HCT116 (cell line): ENCODE results near the gene SLBP. TPM values are rescaled to one million over a fixed set of nuclear protein-coding genes. Genes with fewer than 3 reads are reported as not detected.

Experiments
- ATAC-seq: fragments of 200-7000 bp; cut with Tn5 transposase; 2 replicates; pipeline ENCODE4 v1.9.1; 2020; ENCODE audit warnings: mild to moderate bottlenecking, moderate library complexity
- BruUV-seq: library from RNA; stranded (reverse); fragments of 400-500 nt; replicated peaks from 2 replicates; lab custom pipeline; 2021; lab: Mats Ljungman, UMichigan
- CTCF ChIA-PET: fragments of 300-600 bp; sonication (Branson Sonifier 250); formaldehyde crosslinking; loops from one replicate; lab custom pipeline; 2021; ENCODE audit warnings: antibody characterized with exemption; lab: Charles Lee
- POLR2A ChIA-PET: fragments of 300-600, 350-600 bp; sonication (Branson Sonifier 250); formaldehyde crosslinking; loops from one replicate; lab custom pipeline; 2021; ENCODE audit warnings: antibody characterized with exemption; lab: Charles Lee
- RAD21 ChIA-PET, 2 experiments: fragments of 300-600 bp; sonication (Branson Sonifier 250); formaldehyde crosslinking; loops; one replicate each; lab custom pipeline; 2023; ENCODE audit warnings: low total read pairs in 2 of 2; ENCODE audit not compliant: uncharacterized antibody in 2 of 2, unreplicated experiment in 2 of 2, low non-redundant PET in 1 of 2; lab: Charles Lee
- DNase-seq: peaks from one replicate; pipeline ENCODE4 v3.0.0-alpha.2; 2010; ENCODE audit warnings: low read depth, low spot score
- H2AFZ ChIP-seq: fragments of 200-600 bp; shearing (Covaris generic), sonication (generic); 2 replicates; pipeline ENCODE4 v1.6.1; 2017; ENCODE audit warnings: low read depth, mixed run types, mixed read lengths, antibody characterized with exemption, low read length; ENCODE audit not compliant: poor library complexity, severe bottlenecking
- H3K27ac ChIP-seq: 2 replicates; pipeline ENCODE4 v1.5.1; 2012; ENCODE audit warnings: low read depth, low read length
- H3K27me3 ChIP-seq: fragments of 200-600 bp; sonication (generic); 2 replicates; pipeline ENCODE4 v1.6.1; 2016; ENCODE audit warnings: mixed run types, low read length, mixed read lengths; ENCODE audit not compliant: insufficient read depth
- H3K36me3 ChIP-seq, 2 experiments: fragments of 200-500 bp in 1 of 2; fragments of 200-600 bp in 1 of 2; sonication (Bioruptor generic) in 1 of 2; sonication (generic) in 1 of 2; 2 replicates each; pipeline versions ENCODE4 v1.5.1 to v1.6.1; 2014 to 2016; ENCODE audit warnings: low read length in 2 of 2, inconsistent platforms in 1 of 2, mixed read lengths in 1 of 2, mixed run types in 1 of 2; ENCODE audit not compliant: insufficient read depth in 2 of 2, control insufficient read depth in 1 of 2
- H3K4me1 ChIP-seq, 2 experiments: fragments of 200-600 bp in 1 of 2; sonication (generic) in 1 of 2; 2 replicates each; pipeline versions ENCODE4 v1.5.1 to v1.6.1; 2012 to 2017; ENCODE audit warnings: low read length in 2 of 2, inconsistent platforms in 1 of 2, mild to moderate bottlenecking in 1 of 2, mixed read lengths in 1 of 2, mixed run types in 1 of 2, moderate library complexity in 1 of 2; ENCODE audit not compliant: insufficient read depth in 2 of 2, control insufficient read depth in 1 of 2
- H3K4me2 ChIP-seq: fragments of 200-600 bp; sonication (generic); 2 replicates; pipeline ENCODE4 v1.6.1; 2017; ENCODE audit warnings: mixed run types, low read length, mixed read lengths
- H3K4me3 ChIP-seq, 2 experiments: fragments of 200-600 bp in 1 of 2; sonication (generic) in 1 of 2; replicated peaks in 1 of 2; 2 replicates each; pipeline ENCODE4 v1.5.1; 2011 to 2016; ENCODE audit warnings: low read length in 2 of 2, control low read depth in 1 of 2, low read depth in 1 of 2, mild to moderate bottlenecking in 1 of 2, mixed read lengths in 1 of 2, mixed run types in 1 of 2
- H3K79me2 ChIP-seq: fragments of 200-600 bp; sonication (generic); 2 replicates; pipeline ENCODE4 v1.6.1; 2017; ENCODE audit warnings: mild to moderate bottlenecking, mixed run types, low read length, moderate library complexity, mixed read lengths; ENCODE audit not compliant: insufficient read depth
- H3K9ac ChIP-seq: fragments of 200-600 bp; sonication (generic); 2 replicates; pipeline ENCODE4 v1.6.1; 2016; ENCODE audit warnings: low read length, mixed read lengths
- H3K9me2 ChIP-seq: fragments of 200-600 bp; sonication (generic), shearing (Covaris generic); 2 replicates; pipeline ENCODE4 v1.6.1; 2017; ENCODE audit warnings: mixed run types, mild to moderate bottlenecking, moderate library complexity; ENCODE audit not compliant: insufficient read depth
- H3K9me3 ChIP-seq, 2 experiments: fragments of 200-500 bp in 1 of 2; fragments of 200-600 bp in 1 of 2; sonication (Bioruptor generic) in 1 of 2; sonication (generic) in 1 of 2; 2 replicates each; pipeline ENCODE4 v1.6.1; 2014 to 2017; ENCODE audit warnings: low read length in 2 of 2, mixed read lengths in 2 of 2, inconsistent platforms in 1 of 2, low read depth in 1 of 2, mild to moderate bottlenecking in 1 of 2, mixed run types in 1 of 2, moderate library complexity in 1 of 2; ENCODE audit not compliant: control insufficient read depth in 1 of 2, insufficient read depth in 1 of 2
- H4K20me1 ChIP-seq: fragments of 200-600 bp; sonication (generic), shearing (Covaris generic); 2 replicates; pipeline ENCODE4 v1.6.1; 2017; ENCODE audit warnings: mixed run types, mild to moderate bottlenecking, moderate library complexity; ENCODE audit not compliant: insufficient read depth
- ATF3 ChIP-seq: IDR thresholded peaks from 2 replicates; pipeline ENCODE4 v1.6.1; 2012
- CEBPB ChIP-seq: IDR thresholded peaks from 2 replicates; pipeline ENCODE4 v1.6.1; 2012; ENCODE audit warnings: low read depth
- EZH2phosphoT487 ChIP-seq: fragments of 200-600 bp; IDR thresholded peaks from 2 replicates; pipeline ENCODE4 v1.6.1; 2018; ENCODE audit warnings: antibody characterized with exemption, borderline replicate concordance
- FOSL1 ChIP-seq: IDR thresholded peaks from 2 replicates; pipeline ENCODE4 v1.6.1; 2012; ENCODE audit warnings: low read depth
- JUND ChIP-seq: IDR thresholded peaks from 2 replicates; pipeline ENCODE4 v1.6.1; 2012
- POLR2AphosphoS5 ChIP-seq: IDR thresholded peaks from 2 replicates; pipeline ENCODE4 v1.6.1; 2011; ENCODE audit warnings: mild to moderate bottlenecking, low read depth, low read length, moderate library complexity
- REST ChIP-seq: IDR thresholded peaks from 2 replicates; pipeline ENCODE4 v1.6.1; 2012; ENCODE audit warnings: low read depth
- SP1 ChIP-seq: IDR thresholded peaks from 2 replicates; pipeline ENCODE4 v1.6.1; 2012; ENCODE audit warnings: low read depth
- SRF ChIP-seq: IDR thresholded peaks from 2 replicates; pipeline ENCODE4 v1.6.1; 2012; ENCODE audit warnings: low read depth
- TCF7L2 ChIP-seq: IDR thresholded peaks from 2 replicates; pipeline ENCODE4 v1.7.0; 2011; ENCODE audit warnings: borderline replicate concordance, inconsistent platforms; ENCODE audit not compliant: insufficient read depth, insufficient read length; ENCODE audit errors: extremely low read depth
- ZBTB33 ChIP-seq: IDR thresholded peaks from 2 replicates; pipeline ENCODE4 v1.6.1; 2011; ENCODE audit warnings: mild to moderate bottlenecking, low read length, moderate library complexity; ENCODE audit not compliant: insufficient replicate concordance; ENCODE audit errors: extremely low read depth
- ZFX ChIP-seq: fragments of 450-650 bp; IDR thresholded peaks from 2 replicates; pipeline ENCODE4 v1.6.1; 2017
- ZNF274 ChIP-seq: fragments of 200-500 bp; sonication (Bioruptor generic); IDR thresholded peaks from 2 replicates; pipeline ENCODE4 v1.6.1; 2014; ENCODE audit warnings: mild to moderate bottlenecking, low read depth, low read length, inconsistent platforms
- intact Hi-C: fragments of 100-400 bp; cut with micrococcal nuclease; formaldehyde crosslinking; loops from 2 replicates; pipeline ENCODE4 v1.10.0; 2022
- total RNA-seq: library from RNA; stranded (reverse); gene quantifications from one replicate; pipeline ENCODE4 v1.2.1, GENCODE V29; 2021; ENCODE audit not compliant: unreplicated experiment

SLBP gene
- total RNA-seq, 1 experiment from 2014 or later: 101 TPM

GRCh38 chr4:1744552-1744951 is 32.4 kb upstream of the SLBP start:
- Histone ChIP-seq H3K27ac (no peak overlapping the region), H3K4me1 (peaks cover 0 to 17% of the 10 kb centered on the region in 2 experiments; a peak in 1 of 4 replicates), H3K4me2 (no peak overlapping the region), H2AFZ (no peak overlapping the region), H3K36me3 (peaks cover 6 to 30% of the 10 kb centered on the region in 2 experiments; a peak in 3 of 4 replicates), H4K20me1 (no peaks in the 10 kb centered on the region), H3K9me3 (no peaks in the 10 kb centered on the region), H3K9ac (no peak overlapping the region), H3K27me3 (no peaks in the 10 kb centered on the region), H3K79me2 (no peaks in the 10 kb centered on the region), H3K9me2 (no peaks in the 10 kb centered on the region), H3K4me3 (no peak overlapping the region)
- BruUV-seq: no TSS peak
- RAD21 ChIA-PET: interaction anchor here in 1 of 2 experiments (0.6 kb wide), 1 partner anchor 200 kb away, joined by 3 read pairs; no protein-coding TSS in a partner anchor
- intact Hi-C loops: no loop called here
- no peak for DNase-seq
- ATAC-seq: no peak
- CTCF ChIA-PET: interaction anchor here (0.6 to 2.5 kb wide), 5 partner anchors 18 to 163 kb away, joined by 3 to 13 read pairs (median 3); no protein-coding TSS in a partner anchor
- no peak for TF ChIP-seq ZNF274
- no peak for TF ChIP-seq FOSL1
- no peak for TF ChIP-seq POLR2AphosphoS5
- TF ChIP-seq JUND: no peak
- TF ChIP-seq ZFX: no peak
- no peak for TF ChIP-seq SP1
- TF ChIP-seq ZBTB33: no peak
- POLR2A ChIA-PET: no interaction called here

- no peak overlapping the region for H3K4me2 ChIP-seq
- H3K27me3 ChIP-seq: no peaks in the 10 kb centered on the region
- H3K9me2 ChIP-seq: no peaks in the 10 kb centered on the region
- H3K4me1 ChIP-seq: peaks cover 0 to 17% of the 10 kb centered on the region in 2 experiments; a peak in 1 of 4 replicates
- no peak overlapping the region for H3K9ac ChIP-seq
- no peak for ATAC-seq
- ChIA-PET RAD21 (no interaction called here), POLR2A (no interaction called here), CTCF (interaction anchor here (1.1 to 2.5 kb wide), 2 partner anchors 66 to 163 kb away, joined by 3 to 13 read pairs; no protein-coding TSS in a partner anchor)
- no peaks in the 10 kb centered on the region for H4K20me1 ChIP-seq
- intact Hi-C loops: no loop called here
- DNase-seq: no peak
- H3K27ac ChIP-seq: no peak overlapping the region
- H3K79me2 ChIP-seq: no peaks in the 10 kb centered on the region
- no peak overlapping the region for H3K4me3 ChIP-seq
- peaks cover 6 to 35% of the 10 kb centered on the region in 2 experiments; a peak in 3 of 4 replicates for H3K36me3 ChIP-seq
- BruUV-seq: no TSS peak
- no peak overlapping the region for H2AFZ ChIP-seq
- H3K9me3 ChIP-seq: no peaks in the 10 kb centered on the region
- TF ChIP-seq CEBPB: no peak
- no peak for TF ChIP-seq TCF7L2
- no peak for TF ChIP-seq SRF
- TF ChIP-seq ATF3: no peak
- no peak for TF ChIP-seq REST
- no peak for TF ChIP-seq EZH2phosphoT487
Observed at GRCh38 chr4:1743975-1744374, 31.9 kb upstream of the SLBP start.
